IMR-90 (cell line): ENCODE data around the gene ARAP1. TPM values are rescaled to one million over a fixed set of nuclear protein-coding genes. Genes with fewer than 3 reads are reported as not detected.

Source experiments
- ATAC-seq: fragments of 200-7000 bp; cut with Tn5 transposase; 2 replicates; pipeline ENCODE4 v1.9.1; 2020; ENCODE audit warnings: low read depth, mild to moderate bottlenecking, moderate library complexity
- BruUV-seq: library from RNA; stranded (reverse); fragments of 400-500 nt; replicated peaks from 2 replicates; lab custom pipeline; 2021; lab: Mats Ljungman, UMichigan
- CTCF ChIA-PET: fragments of 300-600 bp; formaldehyde crosslinking; extraction: SDS; loops from one replicate; lab custom pipeline; 2021; ENCODE audit warnings: antibody characterized with exemption; lab: Yijun Ruan, JAX
- POLR2A ChIA-PET: fragments of 300-600 bp; sonication (Branson Sonifier 250); formaldehyde crosslinking; loops from one replicate; lab custom pipeline; 2022; ENCODE audit warnings: antibody characterized with exemption; ENCODE audit not compliant: unreplicated experiment; lab: Charles Lee
- DNase-seq: peaks from one replicate; pipeline ENCODE4 v3.0.0; 2013
- H2AFZ ChIP-seq: replicated peaks from 2 replicates; pipeline ENCODE3; 2013; ENCODE audit warnings: low read length, mild to moderate bottlenecking; ENCODE audit not compliant: poor library complexity
- H2AK5ac ChIP-seq: 2 replicates; pipeline ENCODE4 v1.6.1; 2013; ENCODE audit warnings: low read depth, low read length, inconsistent platforms
- H2AK9ac ChIP-seq: replicated peaks from 2 replicates; pipeline ENCODE3; 2013; ENCODE audit warnings: mild to moderate bottlenecking, low read depth, low read length, moderate library complexity; ENCODE audit not compliant: poor library complexity
- H2BK120ac ChIP-seq: 2 replicates; pipeline ENCODE4 v1.6.1; 2013; ENCODE audit warnings: low read depth, low read length, inconsistent platforms
- H2BK15ac ChIP-seq: 3 replicates; pipeline ENCODE4 v1.6.1; 2013; ENCODE audit warnings: low read depth, low read length, inconsistent platforms
- H2BK20ac ChIP-seq: 2 replicates; pipeline ENCODE4 v1.6.1; 2013; ENCODE audit warnings: low read depth, mild to moderate bottlenecking, inconsistent platforms, low read length, moderate library complexity
- H2BK5ac ChIP-seq: 2 replicates; pipeline ENCODE4 v1.6.1; 2013; ENCODE audit warnings: mild to moderate bottlenecking, low read depth, low read length, inconsistent platforms; ENCODE audit not compliant: poor library complexity, severe bottlenecking
- H3K14ac ChIP-seq: replicated peaks from 2 replicates; pipeline ENCODE4 v1.6.1; 2013; ENCODE audit warnings: low read depth, low read length, inconsistent platforms
- H3K18ac ChIP-seq: 2 replicates; pipeline ENCODE4 v1.6.1; 2013; ENCODE audit warnings: low read depth, low read length, control low read depth
- H3K23ac ChIP-seq: 2 replicates; pipeline ENCODE4 v1.6.1; 2013; ENCODE audit warnings: low read depth, low read length, inconsistent platforms
- H3K27ac ChIP-seq: 2 replicates; pipeline ENCODE4 v1.5.1; 2013; ENCODE audit warnings: mild to moderate bottlenecking, control low read depth, low read length; ENCODE audit not compliant: insufficient read depth
- H3K27me3 ChIP-seq: 2 replicates; pipeline ENCODE4 v1.6.1; 2013; ENCODE audit warnings: low read length; ENCODE audit not compliant: control insufficient read depth, insufficient read depth
- H3K36me3 ChIP-seq: 2 replicates; pipeline ENCODE4 v1.6.1; 2013; ENCODE audit warnings: low read length, mixed read lengths; ENCODE audit not compliant: control insufficient read depth, insufficient read depth
- H3K4ac ChIP-seq: 2 replicates; pipeline ENCODE4 v1.6.1; 2013; ENCODE audit warnings: low read depth, low read length, inconsistent platforms
- H3K4me1 ChIP-seq: 2 replicates; pipeline ENCODE4 v1.6.1; 2013; ENCODE audit warnings: low read length, mixed read lengths; ENCODE audit not compliant: control insufficient read depth, insufficient read depth
- H3K4me2 ChIP-seq: 2 replicates; pipeline ENCODE4 v1.6.1; 2013; ENCODE audit warnings: low read depth, mild to moderate bottlenecking, control low read depth, low read length, moderate library complexity
- H3K4me3 ChIP-seq: 2 replicates; pipeline ENCODE4 v1.5.1; 2013; ENCODE audit warnings: low read depth, mild to moderate bottlenecking, control low read depth, low read length, moderate library complexity; ENCODE audit not compliant: insufficient read depth
- H3K56ac ChIP-seq: 2 replicates; pipeline ENCODE4 v1.6.1; 2013; ENCODE audit warnings: low read length, inconsistent platforms; ENCODE audit not compliant: insufficient read depth; ENCODE audit errors: extremely low read depth
- H3K79me1 ChIP-seq, 2 experiments: 2 replicates each; pipeline ENCODE4 v1.6.1; 2013; ENCODE audit warnings: low read length in 2 of 2, inconsistent platforms in 1 of 2, low read depth in 1 of 2
- H3K9ac ChIP-seq: 2 replicates; pipeline ENCODE4 v1.6.1; 2013; ENCODE audit warnings: low read depth, low read length, control low read depth
- H3K9me1 ChIP-seq: 2 replicates; pipeline ENCODE4 v1.6.1; 2013; ENCODE audit warnings: low read length, inconsistent platforms; ENCODE audit not compliant: insufficient read depth
- H3K9me3 ChIP-seq: 2 replicates; pipeline ENCODE4 v1.6.1; 2013; ENCODE audit warnings: low read length; ENCODE audit not compliant: control insufficient read depth, insufficient read depth
- H4K20me1 ChIP-seq: 2 replicates; pipeline ENCODE4 v1.6.1; 2013; ENCODE audit warnings: low read length, inconsistent platforms; ENCODE audit not compliant: insufficient read depth
- H4K5ac ChIP-seq: 2 replicates; pipeline ENCODE4 v1.6.1; 2013; ENCODE audit warnings: mild to moderate bottlenecking, low read depth, low read length, control low read depth
- H4K8ac ChIP-seq, 2 experiments: 2 replicates each; pipeline ENCODE4 v1.6.1; 2013; ENCODE audit warnings: low read depth in 2 of 2, low read length in 2 of 2, control low read depth in 1 of 2, inconsistent platforms in 1 of 2
- H4K91ac ChIP-seq: 2 replicates; pipeline ENCODE4 v1.6.1; 2013; ENCODE audit warnings: low read depth, low read length, inconsistent platforms; ENCODE audit not compliant: insufficient read depth
- BHLHE40 ChIP-seq: fragments of 150-350 bp; IDR thresholded peaks from 2 replicates; pipeline ENCODE4 v1.6.1; 2016; ENCODE audit warnings: mild to moderate bottlenecking, low read depth, low read length
- CEBPB ChIP-seq: IDR thresholded peaks from 2 replicates; pipeline ENCODE4 v1.6.1; 2012; ENCODE audit warnings: low read depth, low read length, improper control_type of control experiment
- ELK1 ChIP-seq: fragments of 150-350 bp; IDR thresholded peaks from 2 replicates; pipeline ENCODE4 v1.6.1; 2016; ENCODE audit warnings: low read depth, mild to moderate bottlenecking, low read length, moderate library complexity, borderline replicate concordance
- MAZ ChIP-seq: IDR thresholded peaks from 2 replicates; pipeline ENCODE4 v1.6.1; 2012; ENCODE audit warnings: low read depth, mild to moderate bottlenecking, low read length, improper control_type of control experiment, moderate library complexity, borderline replicate concordance
- RAD21 ChIP-seq: IDR thresholded peaks from 2 replicates; pipeline ENCODE4 v1.6.1; 2012; ENCODE audit warnings: low read length, improper control_type of control experiment
- RCOR1 ChIP-seq: IDR thresholded peaks from 2 replicates; pipeline ENCODE4 v1.6.1; 2012; ENCODE audit warnings: mild to moderate bottlenecking, low read length, improper control_type of control experiment; ENCODE audit not compliant: insufficient replicate concordance
- RFX5 ChIP-seq: IDR thresholded peaks from 2 replicates; pipeline ENCODE4 v1.8.0; 2012; ENCODE audit warnings: low read depth, mild to moderate bottlenecking, low read length, moderate library complexity
- SMC3 ChIP-seq: fragments of 150-350 bp; IDR thresholded peaks from 2 replicates; pipeline ENCODE4 v1.6.1; 2016; ENCODE audit warnings: low read depth, mild to moderate bottlenecking, antibody characterized with exemption, low read length, moderate library complexity
- USF2 ChIP-seq: fragments of 150-350 bp; IDR thresholded peaks from 2 replicates; pipeline ENCODE4 v1.6.1; 2017; ENCODE audit warnings: mild to moderate bottlenecking, antibody characterized with exemption, low read length, low read depth
- WGBS, 2 experiments: methylation state at CpG; one replicate each; pipeline versions ENCODE4 v1.1.5 to v1.1.7; 2013; ENCODE audit warnings: missing lambda C conversion rate in 2 of 2; ENCODE audit not compliant: insufficient read length in 1 of 2; ENCODE audit errors: extremely low coverage in 2 of 2; 5-methylcytosine and 5-hydroxymethylcytosine counted together
- dilution Hi-C: fragments of 300-500 bp; cut with HindIII; formaldehyde crosslinking; loops from one replicate; pipeline ENCODE4 v1.14.3; 2018; ENCODE audit warnings: low sequenced_read_pairs; ENCODE audit not compliant: unreplicated experiment
- in situ Hi-C: fragments of 300-500 bp; cut with MboI; formaldehyde crosslinking; loops from 3 replicates; pipeline ENCODE4 v1.14.3; 2019; ENCODE audit warnings: low sequenced_read_pairs, inconsistent platforms, mixed read lengths
- intact Hi-C: fragments of 100-400 bp; cut with micrococcal nuclease; formaldehyde crosslinking; loops from 2 replicates; pipeline ENCODE4 v1.10.0; 2022
- polyA plus RNA-seq, 3 experiments: library from polyadenylated mRNA; depleted of rRNA; stranded (reverse); fragments of >200 nt; gene quantifications; 2 replicates each; pipeline ENCODE4 v1.2.3, GENCODE V29; 2012; ENCODE audit warnings: low replicate concordance in 1 of 3
- total RNA-seq: library from RNA; depleted of rRNA; stranded (reverse); fragments of >200 nt; gene quantifications from 2 replicates; pipeline ENCODE4 v1.2.3, GENCODE V29; 2012

ARAP1 gene
- total and polyA plus RNA-seq, 2 of the 4 experiments (the other 2 are of a cell fraction) = 37.6 to 63.1 TPM

GRCh38 chr11:72774499-72774898 lies 22.3 kb upstream of the ARAP1 start:
- no peak overlapping the region for H3K14ac ChIP-seq
- intact Hi-C loops (no loop called here), dilution Hi-C loops (no loop called here), in situ Hi-C loops (no loop called here)
- peaks cover 13% of the 10 kb centered on the region for H4K20me1 ChIP-seq
- no peak overlapping the region for H2AK5ac ChIP-seq
- no peak overlapping the region for H3K4me2 ChIP-seq
- no peak overlapping the region for H4K8ac ChIP-seq
- H3K4ac ChIP-seq = no peak overlapping the region
- peaks cover 0 to 20% of the 10 kb centered on the region in 2 experiments; a peak in 2 of 4 replicates for H3K79me1 ChIP-seq
- H3K27me3 ChIP-seq = no peaks in the 10 kb centered on the region
- H3K27ac ChIP-seq = no peak overlapping the region
- ChIA-PET POLR2A (no interaction called here), CTCF (no interaction called here)
- H3K4me1 ChIP-seq = peaks cover 28% of the 10 kb centered on the region
- H4K5ac ChIP-seq = no peak overlapping the region
- H2AK9ac ChIP-seq = no peak overlapping the region
- no peaks in the 10 kb centered on the region for H3K9me3 ChIP-seq
- H3K18ac ChIP-seq = no peak overlapping the region
- no CpG with 5 or more reads among the region's 6 CpGs for WGBS, 2 experiments
- H2BK15ac ChIP-seq = no peak overlapping the region
- peaks cover 8% of the 10 kb centered on the region; the same call in 1 of the 2 replicates for H3K9me1 ChIP-seq
- DNase-seq = no peak
- no peak overlapping the region for H2BK120ac ChIP-seq
- TF ChIP-seq BHLHE40 (no peak), ELK1 (no peak), CEBPB (no peak), RFX5 (no peak), SMC3 (no peak), RAD21 (no peak), MAZ (no peak), USF2 (no peak), RCOR1 (no peak)
- H3K36me3 ChIP-seq = no peaks in the 10 kb centered on the region
- no peak overlapping the region for H3K56ac ChIP-seq
- no peak overlapping the region for H3K4me3 ChIP-seq
- ATAC-seq = no peak
- no peak overlapping the region for H2BK20ac ChIP-seq
- H3K9ac ChIP-seq = no peak overlapping the region
- H3K23ac ChIP-seq = no peak overlapping the region
- H4K91ac ChIP-seq = no peak overlapping the region
- H2AFZ ChIP-seq = no peak overlapping the region
- BruUV-seq = no TSS peak
- no peak overlapping the region for H2BK5ac ChIP-seq
